Neuronal stem cell (in vitro differentiated cells): ENCODE data around the gene BBS9.

ENCODE experiments used
- DNase-seq: peaks from one replicate; pipeline ENCODE4 v3.0.0-alpha.2; 2013; ENCODE audit warnings: low spot score
- H2AFZ ChIP-seq: one replicate; pipeline ENCODE4 v1.6.1; 2013; ENCODE audit warnings: mild to moderate bottlenecking, low read length, inconsistent platforms
- H2AK5ac ChIP-seq: 2 replicates; pipeline ENCODE4 v1.6.1; 2013; ENCODE audit warnings: low read depth, mild to moderate bottlenecking, inconsistent platforms, low read length, moderate library complexity, mixed read lengths
- H2BK120ac ChIP-seq: 2 replicates; pipeline ENCODE4 v1.6.1; 2013; ENCODE audit warnings: low read depth, mild to moderate bottlenecking, inconsistent platforms, low read length, moderate library complexity, mixed read lengths
- H2BK12ac ChIP-seq: one replicate; pipeline ENCODE4 v1.6.1; 2013; ENCODE audit warnings: low read length, inconsistent platforms
- H2BK15ac ChIP-seq: 2 replicates; pipeline ENCODE4 v1.6.1; 2013; ENCODE audit warnings: mild to moderate bottlenecking, low read length, inconsistent platforms, mixed read lengths
- H2BK5ac ChIP-seq: one replicate; pipeline ENCODE4 v1.6.1; 2013; ENCODE audit warnings: inconsistent platforms, mild to moderate bottlenecking, low read length, moderate library complexity
- H3K14ac ChIP-seq: one replicate; pipeline ENCODE4 v1.6.1; 2013; ENCODE audit warnings: low read length, inconsistent platforms
- H3K18ac ChIP-seq: 2 replicates; pipeline ENCODE4 v1.6.1; 2013; ENCODE audit warnings: low read length, inconsistent platforms
- H3K23ac ChIP-seq: 2 replicates; pipeline ENCODE4 v1.6.1; 2013; ENCODE audit warnings: low read depth, mild to moderate bottlenecking, mixed read lengths, low read length, inconsistent platforms; ENCODE audit not compliant: poor library complexity
- H3K27ac ChIP-seq: replicated peaks from 3 replicates; pipeline ENCODE4 v1.5.1; 2013; ENCODE audit warnings: low read length, inconsistent platforms
- H3K27me3 ChIP-seq, 3 experiments: 2 replicates each; pipeline ENCODE4 v1.6.1; 2013; ENCODE audit warnings: low read length in 3 of 3, mild to moderate bottlenecking in 2 of 3, inconsistent platforms in 1 of 3, low read depth in 1 of 3, mixed read lengths in 1 of 3, moderate library complexity in 1 of 3; ENCODE audit not compliant: control insufficient read depth in 3 of 3, insufficient read depth in 3 of 3
- H3K36me3 ChIP-seq, 2 donors: replicated peaks in 1 of 2; 2 replicates each; pipeline ENCODE4 v1.6.1; 2013; ENCODE audit warnings: low read length in 2 of 2; ENCODE audit not compliant: control insufficient read depth in 2 of 2, insufficient read depth in 2 of 2
- H3K4ac ChIP-seq: 2 replicates; pipeline ENCODE4 v1.6.1; 2013; ENCODE audit warnings: inconsistent platforms, mild to moderate bottlenecking, low read length, moderate library complexity
- H3K4me1 ChIP-seq, 2 donors: 1 replicate in 1 of 2; 2 replicates in 1 of 2; pipeline ENCODE4 v1.6.1; 2013; ENCODE audit warnings: low read length in 2 of 2, low read depth in 1 of 2; ENCODE audit not compliant: control insufficient read depth in 2 of 2, insufficient read depth in 1 of 2
- H3K4me2 ChIP-seq: one replicate; pipeline ENCODE4 v1.6.1; 2013; ENCODE audit warnings: mild to moderate bottlenecking, low read length, inconsistent platforms; ENCODE audit not compliant: insufficient read depth, poor library complexity, severe bottlenecking
- H3K4me3 ChIP-seq, 2 donors: 2 replicates each; pipeline ENCODE4 v1.5.1; 2013; ENCODE audit warnings: low read length in 2 of 2, mild to moderate bottlenecking in 2 of 2, inconsistent platforms in 1 of 2, moderate library complexity in 1 of 2
- H3K79me1 ChIP-seq: one replicate; pipeline ENCODE4 v1.6.1; 2013; ENCODE audit warnings: low read depth, mild to moderate bottlenecking, inconsistent platforms, low read length, moderate library complexity
- H3K9ac ChIP-seq: one replicate; pipeline ENCODE4 v1.6.1; 2013; ENCODE audit warnings: mild to moderate bottlenecking, low read depth, low read length, inconsistent platforms; ENCODE audit not compliant: poor library complexity
- H3K9me3 ChIP-seq, 2 donors: replicated peaks in 1 of 2; 2 replicates each; pipeline versions ENCODE3 to v1.6.1; 2013; ENCODE audit warnings: low read length in 2 of 2, mild to moderate bottlenecking in 2 of 2, inconsistent platforms in 1 of 2, low read depth in 1 of 2, mixed read lengths in 1 of 2, moderate library complexity in 1 of 2; ENCODE audit not compliant: control insufficient read depth in 2 of 2, insufficient read depth in 1 of 2
- H4K8ac ChIP-seq: one replicate; pipeline ENCODE4 v1.6.1; 2013; ENCODE audit warnings: low read depth, mild to moderate bottlenecking, inconsistent platforms, low read length, moderate library complexity
- H4K91ac ChIP-seq: one replicate; pipeline ENCODE4 v1.6.1; 2013; ENCODE audit warnings: low read length, low read depth, mild to moderate bottlenecking, inconsistent platforms; ENCODE audit not compliant: poor library complexity
- WGBS, 2 donors: extraction: QIAGEN DNeasy Blood & Tissue Kit; methylation state at CpG; one replicate each; pipeline ENCODE4 v1.1.7; 2013; ENCODE audit warnings: missing lambda C conversion rate in 2 of 2, mixed read lengths in 1 of 2; ENCODE audit not compliant: insufficient read length in 2 of 2, insufficient replicate concordance in 1 of 2; ENCODE audit errors: extremely low coverage in 2 of 2; 5-methylcytosine and 5-hydroxymethylcytosine counted together

Gene BBS9

DNA sequence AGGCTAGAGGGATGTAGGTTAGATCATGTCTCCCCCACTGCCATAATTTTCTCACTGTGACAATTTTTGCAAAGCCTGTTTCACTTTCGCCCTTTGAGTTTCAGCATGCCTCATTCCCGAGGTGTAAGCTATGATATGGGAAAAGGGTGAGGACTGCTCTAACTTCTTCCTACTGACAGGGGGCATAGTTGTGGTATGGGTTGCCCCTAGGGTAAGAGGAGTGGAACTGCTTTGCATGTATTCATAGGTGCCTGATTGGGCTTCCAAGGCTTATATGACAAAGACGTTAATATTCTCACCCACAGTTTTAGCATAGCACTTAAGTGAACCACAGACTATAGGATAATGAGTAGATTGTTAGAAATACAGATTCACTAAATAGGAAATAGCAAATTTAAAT is 148.7 kb downstream of the BBS9 start:
- Histone ChIP-seq H3K79me1 (no peaks in the 10 kb centered on the region), H3K9ac (no peak overlapping the region), H3K9me3 (peaks cover 0 to 4% of the 10 kb centered on the region in 2 donors), H2BK15ac (no peak overlapping the region), H4K91ac (no peak overlapping the region), H4K8ac (no peak overlapping the region), H3K4me2 (no peak overlapping the region), H3K27me3 (no peaks in the 10 kb centered on the region), H2BK12ac (no peak overlapping the region), H3K18ac (no peak overlapping the region), H3K4me1 (no peaks in the 10 kb centered on the region), H3K23ac (no peak overlapping the region), H3K4ac (no peak overlapping the region), H3K14ac (no peak overlapping the region), H2AFZ (no peak overlapping the region), H2BK120ac (no peak overlapping the region), H2AK5ac (no peak overlapping the region), H2BK5ac (no peak overlapping the region), H3K36me3 (no peaks in the 10 kb centered on the region), H3K4me3 (no peak overlapping the region), H3K27ac (no peak overlapping the region)
- DNase-seq: no peak
- WGBS, 2 donors: no CpG with 5 or more reads among the region's 3 CpGs

DNA sequence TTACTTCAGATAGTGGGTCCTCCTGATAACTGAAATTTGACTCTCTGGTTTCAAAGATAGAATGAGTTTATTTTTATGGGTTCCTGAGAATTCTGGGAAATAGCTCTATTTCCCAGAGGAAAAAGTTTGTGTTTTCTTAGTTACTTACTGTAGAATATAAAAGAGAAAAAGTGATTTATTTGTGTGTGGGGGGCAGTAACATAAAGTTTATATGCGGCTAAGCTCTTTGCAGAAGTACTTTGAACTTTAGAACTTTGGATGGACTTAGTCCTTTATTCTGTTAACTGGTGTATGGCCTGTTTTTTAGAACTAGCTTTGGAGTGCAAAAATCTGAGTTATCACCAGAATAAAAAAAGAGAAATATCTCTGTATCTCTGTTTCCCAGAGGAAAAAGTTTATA is 157.1 kb downstream of the BBS9 start:
- no peak overlapping the region for H3K4me2 ChIP-seq
- no peaks in the 10 kb centered on the region for H3K27me3 ChIP-seq
- no peak overlapping the region for H3K27ac ChIP-seq
- no peak overlapping the region for H3K14ac ChIP-seq
- no peak overlapping the region for H4K8ac ChIP-seq
- H2AFZ ChIP-seq: no peak overlapping the region
- H2BK15ac ChIP-seq: no peak overlapping the region
- no peak overlapping the region for H3K4ac ChIP-seq
- DNase-seq: no peak
- no peaks in the 10 kb centered on the region for H3K4me1 ChIP-seq
- H3K79me1 ChIP-seq: no peaks in the 10 kb centered on the region
- no peak overlapping the region for H2BK5ac ChIP-seq
- no peak overlapping the region for H4K91ac ChIP-seq
- no peak overlapping the region for H3K9ac ChIP-seq
- no peaks in the 10 kb centered on the region for H3K36me3 ChIP-seq
- H3K18ac ChIP-seq: no peak overlapping the region
- H3K9me3 ChIP-seq: peaks cover 3 to 10% of the 10 kb centered on the region in 2 donors
- no peak overlapping the region for H3K23ac ChIP-seq
- no peak overlapping the region for H3K4me3 ChIP-seq
- no peak overlapping the region for H2BK12ac ChIP-seq
- no peak overlapping the region for H2BK120ac ChIP-seq
- no CpG with 5 or more reads among the region's 1 CpG for WGBS, 2 donors
- no peak overlapping the region for H2AK5ac ChIP-seq

DNA sequence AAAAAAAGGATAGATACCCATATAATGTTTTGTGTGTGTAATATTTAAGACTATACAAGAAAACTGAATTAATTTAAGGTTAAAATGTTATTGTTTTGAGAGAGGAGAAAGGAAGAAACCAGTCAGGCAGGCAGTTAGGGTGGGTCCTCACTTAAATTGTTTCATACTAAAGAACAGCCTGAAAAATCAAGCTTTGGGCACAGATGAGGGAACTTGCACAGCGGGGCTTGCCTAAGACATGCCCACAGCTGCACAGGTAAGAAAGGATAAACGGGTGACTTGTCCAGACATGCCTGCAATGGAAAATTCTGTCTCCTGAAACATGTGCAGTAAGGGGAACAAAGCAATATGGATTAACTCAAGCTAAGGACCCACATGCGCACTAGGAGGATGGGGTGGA is 158.4 kb downstream of the BBS9 start:
- no peak overlapping the region for H2BK12ac ChIP-seq
- no peak overlapping the region for H4K8ac ChIP-seq
- no peak overlapping the region for H2BK15ac ChIP-seq
- H3K4me3 ChIP-seq: no peak overlapping the region
- no peak overlapping the region for H3K4me2 ChIP-seq
- no peak overlapping the region for H3K23ac ChIP-seq
- DNase-seq: no peak
- no peak overlapping the region for H3K9ac ChIP-seq
- no peak overlapping the region for H2BK5ac ChIP-seq
- H2BK120ac ChIP-seq: no peak overlapping the region
- peaks cover 3 to 10% of the 10 kb centered on the region in 2 donors for H3K9me3 ChIP-seq
- H3K4ac ChIP-seq: no peak overlapping the region
- H2AFZ ChIP-seq: no peak overlapping the region
- H3K27me3 ChIP-seq: no peaks in the 10 kb centered on the region
- H3K79me1 ChIP-seq: no peaks in the 10 kb centered on the region
- H4K91ac ChIP-seq: no peak overlapping the region
- H3K4me1 ChIP-seq: no peaks in the 10 kb centered on the region
- no CpG with 5 or more reads among the region's 3 CpGs for WGBS, 2 donors
- no peak overlapping the region for H3K18ac ChIP-seq
- H3K36me3 ChIP-seq: no peaks in the 10 kb centered on the region
- no peak overlapping the region for H2AK5ac ChIP-seq
- no peak overlapping the region for H3K27ac ChIP-seq
- H3K14ac ChIP-seq: no peak overlapping the region

DNA sequence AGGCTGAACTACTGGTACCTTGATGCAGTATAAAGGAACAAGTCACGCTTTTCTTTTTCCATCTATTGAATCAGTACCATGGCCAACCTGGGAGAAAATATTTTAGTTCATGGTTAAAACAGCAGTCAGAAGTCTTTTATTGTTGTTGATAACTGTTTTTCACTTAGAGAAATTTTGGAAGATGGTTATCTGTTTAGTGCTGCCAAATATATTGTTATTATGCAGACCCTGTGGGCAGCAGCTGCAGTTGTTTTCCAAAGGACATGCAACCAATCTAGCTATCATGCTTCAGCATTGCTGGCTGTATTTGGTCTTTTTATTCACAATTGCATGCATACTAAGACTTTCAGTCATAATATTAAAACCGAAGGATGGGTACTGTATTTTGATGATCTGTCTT is 169.5 kb downstream of the BBS9 start:
- Histone ChIP-seq H3K9me3 (peaks cover 0 to 2% of the 10 kb centered on the region in 2 donors), H4K91ac (no peak overlapping the region), H4K8ac (no peak overlapping the region), H2AFZ (no peak overlapping the region), H3K18ac (no peak overlapping the region), H3K27me3 (no peaks in the 10 kb centered on the region), H3K4me2 (no peak overlapping the region), H3K4ac (no peak overlapping the region), H2AK5ac (no peak overlapping the region), H3K23ac (no peak overlapping the region), H3K36me3 (no peaks in the 10 kb centered on the region), H3K4me3 (no peak overlapping the region), H3K79me1 (no peaks in the 10 kb centered on the region), H3K14ac (no peak overlapping the region), H3K27ac (no peak overlapping the region), H2BK120ac (no peak overlapping the region), H3K9ac (no peak overlapping the region), H2BK5ac (no peak overlapping the region), H2BK12ac (no peak overlapping the region), H3K4me1 (no peaks in the 10 kb centered on the region), H2BK15ac (no peak overlapping the region)
- no CpG with 5 or more reads among the region's 2 CpGs for WGBS, 2 donors
- DNase-seq: no peak
